ENCODE measurements around the gene RNF123.

DNA sequence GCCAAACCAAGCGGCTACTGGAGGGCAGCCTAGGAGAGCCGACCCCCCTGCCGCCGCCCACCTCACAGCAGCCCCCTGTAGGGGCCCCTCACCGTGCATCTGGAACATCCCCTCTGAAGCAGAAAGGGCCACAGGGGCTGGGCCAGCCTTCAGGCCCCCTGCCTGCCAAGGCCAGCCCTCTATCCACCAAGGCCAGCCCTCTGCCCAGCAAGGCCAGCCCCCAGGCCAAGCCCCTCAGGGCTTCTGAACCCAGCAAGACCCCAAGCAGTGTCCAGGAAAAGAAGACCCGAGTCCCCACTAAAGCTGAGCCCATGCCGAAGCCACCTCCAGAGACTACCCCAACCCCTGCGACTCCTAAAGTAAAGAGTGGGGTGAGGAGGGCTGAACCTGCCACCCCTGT lies 38.7 kb upstream of the RNF123 start:
- TF ChIP-seq, protein P1, sequence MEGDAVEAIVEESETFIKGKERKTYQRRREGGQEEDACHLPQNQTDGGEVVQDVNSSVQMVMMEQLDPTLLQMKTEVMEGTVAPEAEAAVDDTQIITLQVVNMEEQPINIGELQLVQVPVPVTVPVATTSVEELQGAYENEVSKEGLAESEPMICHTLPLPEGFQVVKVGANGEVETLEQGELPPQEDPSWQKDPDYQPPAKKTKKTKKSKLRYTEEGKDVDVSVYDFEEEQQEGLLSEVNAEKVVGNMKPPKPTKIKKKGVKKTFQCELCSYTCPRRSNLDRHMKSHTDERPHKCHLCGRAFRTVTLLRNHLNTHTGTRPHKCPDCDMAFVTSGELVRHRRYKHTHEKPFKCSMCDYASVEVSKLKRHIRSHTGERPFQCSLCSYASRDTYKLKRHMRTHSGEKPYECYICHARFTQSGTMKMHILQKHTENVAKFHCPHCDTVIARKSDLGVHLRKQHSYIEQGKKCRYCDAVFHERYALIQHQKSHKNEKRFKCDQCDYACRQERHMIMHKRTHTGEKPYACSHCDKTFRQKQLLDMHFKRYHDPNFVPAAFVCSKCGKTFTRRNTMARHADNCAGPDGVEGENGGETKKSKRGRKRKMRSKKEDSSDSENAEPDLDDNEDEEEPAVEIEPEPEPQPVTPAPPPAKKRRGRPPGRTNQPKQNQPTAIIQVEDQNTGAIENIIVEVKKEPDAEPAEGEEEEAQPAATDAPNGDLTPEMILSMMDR (IDR thresholded peaks at IDR 0.05; ENCODE audit: low read depth, low read length, missing input control), result no peak
- TF ChIP-seq JUND (IDR thresholded peaks at IDR 0.05) (no peak), ZBTB33 (IDR thresholded peaks at IDR 0.05) (no peak), REST (IDR thresholded peaks at IDR 0.05) (no peak), MAX (IDR thresholded peaks at IDR 0.05) (no peak), TAF1 (conservative IDR thresholded peaks at IDR 0.05) (no peak), EGR1 (IDR thresholded peaks at IDR 0.05; ENCODE audit: low read depth in 2 of 2) (no peak), YY1 (IDR thresholded peaks at IDR 0.05) (no peak), RAD21 (IDR thresholded peaks at IDR 0.05) (no peak), HNF4G (IDR thresholded peaks at IDR 0.05) (no peak), NR2F2 (IDR thresholded peaks at IDR 0.05) (no peak), GABPA (IDR thresholded peaks at IDR 0.05 in 1 of 2, conservative IDR thresholded peaks at IDR 0.05 in 1 of 2) (no peak), RXRA (IDR thresholded peaks at IDR 0.05) (no peak)
